Caco-2 (cell line): ENCODE measurements around the gene SPACA9. TPM values are rescaled to one million over a fixed set of nuclear protein-coding genes. Genes with fewer than 3 reads are reported as not detected.

Experiments used
- BruUV-seq: library from RNA; stranded (reverse); fragments of 400-500 nt; replicated peaks from 2 replicates; lab custom pipeline; 2021; lab: Mats Ljungman, UMichigan
- CTCF ChIA-PET: fragments of 300-600 bp; sonication (Branson Sonifier 250); formaldehyde crosslinking; loops from one replicate; lab custom pipeline; 2022; ENCODE audit warnings: antibody characterized with exemption; lab: Charles Lee
- POLR2A ChIA-PET: fragments of 300-600 bp; sonication (Branson Sonifier 250); formaldehyde crosslinking; loops from one replicate; lab custom pipeline; 2022; ENCODE audit warnings: antibody characterized with exemption; lab: Charles Lee
- DNase-seq, 2 experiments: peaks; one replicate each; pipeline versions ENCODE4 v3.0.0 to v3.0.0-alpha.2; 2020 to 2022
- H3K27me3 ChIP-seq: replicated peaks from 2 replicates; pipeline ENCODE4 v1.6.0; 2011; ENCODE audit warnings: low read length; ENCODE audit not compliant: control insufficient read depth, insufficient read depth
- H3K36me3 ChIP-seq: 2 replicates; pipeline ENCODE4 v1.5.1; 2011; ENCODE audit warnings: low read length; ENCODE audit not compliant: control insufficient read depth, insufficient read depth
- H3K4me1 ChIP-seq: fragments of 250-450 bp; sonication (Bioruptor Pico); 2 replicates; pipeline ENCODE4 v1.5.1; 2020; ENCODE audit warnings: mild to moderate bottlenecking
- H3K4me3 ChIP-seq: 2 replicates; pipeline ENCODE4 v1.5.1; 2011; ENCODE audit warnings: low read depth, mild to moderate bottlenecking, control low read depth, low read length
- H3K9me3 ChIP-seq: fragments of 250-450 bp; sonication (Bioruptor Pico); 2 replicates; pipeline ENCODE4 v1.5.1; 2020; ENCODE audit warnings: mild to moderate bottlenecking, moderate library complexity
- H3K27ac Mint-ChIP-seq: one replicate; pipeline ENCODE4 v1.8.0; 2022; ENCODE audit warnings: mixed read lengths; ENCODE audit not compliant: unreplicated experiment
- H3K27me3 Mint-ChIP-seq: one replicate; pipeline ENCODE4 v1.8.0; 2022; ENCODE audit warnings: mixed read lengths; ENCODE audit not compliant: insufficient read depth, unreplicated experiment
- H3K36me3 Mint-ChIP-seq: one replicate; pipeline ENCODE4 v1.8.0; 2022; ENCODE audit warnings: mild to moderate bottlenecking, mixed read lengths; ENCODE audit not compliant: insufficient read depth, unreplicated experiment
- H3K4me1 Mint-ChIP-seq: one replicate; pipeline ENCODE4 v1.8.0; 2022; ENCODE audit warnings: low read depth, mixed read lengths; ENCODE audit not compliant: unreplicated experiment
- H3K4me3 Mint-ChIP-seq: one replicate; pipeline ENCODE4 v1.8.0; 2022; ENCODE audit warnings: mild to moderate bottlenecking, moderate library complexity, mixed read lengths; ENCODE audit not compliant: unreplicated experiment
- H3K9me3 Mint-ChIP-seq: one replicate; pipeline ENCODE4 v1.8.0; 2022; ENCODE audit warnings: mixed read lengths; ENCODE audit not compliant: unreplicated experiment
- CTCF ChIP-seq, 2 experiments: fragments of 200-600 bp in 1 of 2; IDR thresholded peaks; 1 replicate in 1 of 2; 2 replicates in 1 of 2; pipeline versions ENCODE4 v1.5.1 to v1.8.0; 2011 to 2022; ENCODE audit warnings: antibody characterized with exemption in 1 of 2, control low read depth in 1 of 2, inconsistent platforms in 1 of 2, low read depth in 1 of 2, low read length in 1 of 2, mild to moderate bottlenecking in 1 of 2, moderate library complexity in 1 of 2; ENCODE audit not compliant: insufficient read depth in 1 of 2, severe bottlenecking in 1 of 2, unreplicated experiment in 1 of 2
- intact Hi-C: fragments of 100-400 bp; cut with micrococcal nuclease; formaldehyde crosslinking; loops from one replicate; pipeline ENCODE4 v1.10.0; 2022; ENCODE audit not compliant: unreplicated experiment
- total RNA-seq: library from RNA; stranded (reverse); gene quantifications from 2 replicates; pipeline ENCODE4 v1.2.3, GENCODE V29; 2022

Gene SPACA9
- total RNA-seq, 1 experiment from 2014 or later: 0.64 TPM

- BruUV-seq: no TSS peak
- ChIA-PET POLR2A (no interaction called here), CTCF (interaction anchor here (0.6 to 1.5 kb wide), 2 partner anchors 9 to 554 kb away, joined by 5 to 6 read pairs; no protein-coding TSS in a partner anchor)
- no peak for TF ChIP-seq CTCF (IDR thresholded peaks at IDR 0.05; ENCODE audit: insufficient read depth in 1 of 2, low read depth in 1 of 2, low read length in 1 of 2, severe bottlenecking in 1 of 2, unreplicated experiment in 1 of 2)
- H3K27me3 Mint-ChIP-seq: no peaks in the 10 kb centered on the region
- no peak for DNase-seq
- H3K4me1 ChIP-seq: no peaks in the 10 kb centered on the region
- H3K9me3 Mint-ChIP-seq: no peaks in the 10 kb centered on the region
- no peak overlapping the region for H3K4me3 Mint-ChIP-seq
- intact Hi-C loops: no loop called here
- H3K27ac Mint-ChIP-seq: no peak overlapping the region
- peaks cover 17% of the 10 kb centered on the region for H3K36me3 Mint-ChIP-seq
- no peaks in the 10 kb centered on the region for H3K9me3 ChIP-seq
- no peak overlapping the region for H3K4me3 ChIP-seq
- no peaks in the 10 kb centered on the region for H3K27me3 ChIP-seq
- H3K36me3 ChIP-seq: peaks cover 4% of the 10 kb centered on the region
- H3K4me1 Mint-ChIP-seq: no peaks in the 10 kb centered on the region
These were observed 13.7 kb downstream of the SPACA9 start for GRCh38 chr9:132892400-132892799.

- ChIA-PET CTCF (no interaction called here), POLR2A (no interaction called here)
- BruUV-seq: TSS peak; percentile 8
- H3K36me3 Mint-ChIP-seq: peaks cover 24% of the 10 kb centered on the region
- H3K4me3 Mint-ChIP-seq: no peak overlapping the region
- no peaks in the 10 kb centered on the region for H3K4me1 ChIP-seq
- H3K9me3 ChIP-seq: no peaks in the 10 kb centered on the region
- no peaks in the 10 kb centered on the region for H3K9me3 Mint-ChIP-seq
- H3K27me3 Mint-ChIP-seq: no peaks in the 10 kb centered on the region
- H3K27me3 ChIP-seq: no peaks in the 10 kb centered on the region
- H3K4me1 Mint-ChIP-seq: no peaks in the 10 kb centered on the region
- no peak for DNase-seq
- no peak overlapping the region for H3K4me3 ChIP-seq
- TF ChIP-seq CTCF (IDR thresholded peaks at IDR 0.05; ENCODE audit: insufficient read depth in 1 of 2, low read depth in 1 of 2, low read length in 1 of 2, severe bottlenecking in 1 of 2, unreplicated experiment in 1 of 2): no peak
- no peak overlapping the region for H3K27ac Mint-ChIP-seq
- peaks cover 4% of the 10 kb centered on the region for H3K36me3 ChIP-seq
- intact Hi-C loops: no loop called here
These were observed 15.6 kb downstream of the SPACA9 start for GRCh38 chr9:132894346-132894745.

GRCh38 chr9:132894862-132895835 is 16.5 kb downstream of the SPACA9 start:
- ChIA-PET POLR2A (no interaction called here), CTCF (no interaction called here)
- intact Hi-C loops: no loop called here
- peaks cover 24% of the 10 kb centered on the region for H3K36me3 Mint-ChIP-seq
- Histone ChIP-seq H3K36me3 (peaks cover 4% of the 10 kb centered on the region), H3K27me3 (no peaks in the 10 kb centered on the region), H3K4me3 (no peak overlapping the region), H3K4me1 (no peaks in the 10 kb centered on the region), H3K9me3 (no peaks in the 10 kb centered on the region)
- BruUV-seq: no TSS peak
- no peak overlapping the region for H3K4me3 Mint-ChIP-seq
- no peaks in the 10 kb centered on the region for H3K27me3 Mint-ChIP-seq
- no peak for TF ChIP-seq CTCF (IDR thresholded peaks at IDR 0.05; ENCODE audit: insufficient read depth in 1 of 2, low read depth in 1 of 2, low read length in 1 of 2, severe bottlenecking in 1 of 2, unreplicated experiment in 1 of 2)
- DNase-seq: no peak
- H3K27ac Mint-ChIP-seq: no peak overlapping the region
- no peaks in the 10 kb centered on the region for H3K4me1 Mint-ChIP-seq
- no peaks in the 10 kb centered on the region for H3K9me3 Mint-ChIP-seq
